Smooth muscle cell of the pulmonary artery (primary cell): Measurements from ENCODE around the gene DOP1B. TPM values are rescaled to one million over a fixed set of nuclear protein-coding genes. Genes with fewer than 3 reads are reported as not detected.

Experiments
- total RNA-seq: library from RNA; depleted of rRNA; stranded (reverse); fragments of >200 nt; gene quantifications from 2 replicates; pipeline ENCODE4 v1.2.3, GENCODE V29; 2014

The DOP1B gene, protein sequence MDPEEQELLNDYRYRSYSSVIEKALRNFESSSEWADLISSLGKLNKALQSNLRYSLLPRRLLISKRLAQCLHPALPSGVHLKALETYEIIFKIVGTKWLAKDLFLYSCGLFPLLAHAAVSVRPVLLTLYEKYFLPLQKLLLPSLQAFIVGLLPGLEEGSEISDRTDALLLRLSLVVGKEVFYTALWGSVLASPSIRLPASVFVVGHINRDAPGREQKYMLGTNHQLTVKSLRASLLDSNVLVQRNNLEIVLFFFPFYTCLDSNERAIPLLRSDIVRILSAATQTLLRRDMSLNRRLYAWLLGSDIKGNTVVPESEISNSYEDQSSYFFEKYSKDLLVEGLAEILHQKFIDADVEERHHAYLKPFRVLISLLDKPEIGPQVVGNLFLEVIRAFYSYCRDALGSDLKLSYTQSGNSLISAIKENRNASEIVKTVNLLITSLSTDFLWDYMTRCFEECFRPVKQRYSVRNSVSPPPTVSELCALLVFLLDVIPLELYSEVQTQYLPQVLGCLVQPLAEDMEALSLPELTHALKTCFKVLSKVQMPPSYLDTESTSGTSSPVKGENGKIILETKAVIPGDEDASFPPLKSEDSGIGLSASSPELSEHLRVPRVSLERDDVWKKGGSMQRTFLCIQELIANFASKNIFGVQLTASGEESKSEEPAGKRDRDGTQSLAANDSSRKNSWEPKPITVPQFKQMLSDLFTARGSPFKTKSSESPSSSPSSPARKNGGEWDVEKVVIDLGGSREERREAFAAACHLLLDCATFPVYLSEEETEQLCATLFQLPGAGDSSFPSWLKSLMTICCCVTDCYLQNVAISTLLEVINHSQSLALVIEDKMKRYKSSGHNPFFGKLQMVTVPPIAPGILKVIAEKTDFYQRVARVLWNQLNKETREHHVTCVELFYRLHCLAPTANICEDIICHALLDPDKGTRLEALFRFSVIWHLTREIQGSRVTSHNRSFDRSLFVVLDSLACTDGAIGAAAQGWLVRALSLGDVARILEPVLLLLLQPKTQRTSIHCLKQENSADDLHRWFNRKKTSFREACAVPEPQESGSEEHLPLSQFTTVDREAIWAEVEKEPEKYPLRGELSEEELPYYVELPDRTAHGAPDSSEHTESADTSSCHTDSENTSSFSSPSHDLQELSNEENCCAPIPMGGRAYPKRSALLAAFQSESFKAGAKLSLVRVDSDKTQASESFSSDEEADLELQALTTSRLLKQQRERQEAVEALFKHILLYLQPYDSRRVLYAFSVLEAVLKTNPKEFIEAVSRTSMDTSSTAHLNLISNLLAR (N-terminal part only)
- 7.4 and 17.4 TPM in 2 replicates for total RNA-seq

DNA sequence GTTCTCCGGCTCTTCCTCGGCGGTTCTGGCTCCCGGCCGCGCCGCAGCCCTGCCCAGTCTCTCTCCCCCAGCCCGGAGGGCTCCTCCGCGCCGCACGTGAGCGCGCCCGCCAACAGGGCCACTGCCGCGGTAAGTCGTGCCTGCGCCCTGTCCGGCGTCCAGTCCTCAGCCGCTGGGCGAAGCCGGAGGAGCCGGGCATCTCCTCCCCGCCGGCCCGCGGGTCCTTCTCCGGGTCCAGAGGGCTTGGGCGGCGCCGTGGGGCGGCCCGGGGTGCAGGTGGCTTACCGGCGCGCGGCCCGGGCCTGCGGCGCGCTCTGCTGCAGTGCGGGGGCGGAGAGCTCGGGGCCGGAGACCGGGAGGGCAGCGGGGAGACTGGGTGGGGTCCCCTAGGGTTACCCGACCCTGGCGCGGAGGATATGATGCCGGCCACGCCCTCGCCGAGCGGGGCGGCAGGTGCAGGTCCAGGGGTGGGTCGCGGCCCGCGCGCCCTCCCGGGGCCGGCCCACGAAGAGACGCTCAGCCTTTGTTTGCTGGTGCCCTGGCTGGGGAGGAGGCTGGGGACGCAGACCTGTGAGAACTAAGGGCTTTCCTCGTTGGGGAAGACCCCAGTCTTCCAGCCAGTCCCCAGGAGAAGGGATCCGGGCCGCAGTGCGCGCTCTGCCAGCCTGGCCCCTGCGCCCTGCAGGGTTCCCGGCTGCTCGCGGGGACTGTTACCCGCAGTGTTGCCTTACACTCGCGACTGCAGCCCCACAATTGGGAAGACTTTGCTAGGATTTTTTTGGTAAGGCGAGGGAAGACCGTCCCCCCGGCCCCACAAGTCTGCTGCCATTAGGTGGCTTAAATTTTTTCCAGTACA lies at the start of gene DOP1B:
DOP1B (plus strand) TSS at position 10 of the 856 bp plus-strand sequence. CDS start 7,910 bp downstream, outside the sequence.

DNA sequence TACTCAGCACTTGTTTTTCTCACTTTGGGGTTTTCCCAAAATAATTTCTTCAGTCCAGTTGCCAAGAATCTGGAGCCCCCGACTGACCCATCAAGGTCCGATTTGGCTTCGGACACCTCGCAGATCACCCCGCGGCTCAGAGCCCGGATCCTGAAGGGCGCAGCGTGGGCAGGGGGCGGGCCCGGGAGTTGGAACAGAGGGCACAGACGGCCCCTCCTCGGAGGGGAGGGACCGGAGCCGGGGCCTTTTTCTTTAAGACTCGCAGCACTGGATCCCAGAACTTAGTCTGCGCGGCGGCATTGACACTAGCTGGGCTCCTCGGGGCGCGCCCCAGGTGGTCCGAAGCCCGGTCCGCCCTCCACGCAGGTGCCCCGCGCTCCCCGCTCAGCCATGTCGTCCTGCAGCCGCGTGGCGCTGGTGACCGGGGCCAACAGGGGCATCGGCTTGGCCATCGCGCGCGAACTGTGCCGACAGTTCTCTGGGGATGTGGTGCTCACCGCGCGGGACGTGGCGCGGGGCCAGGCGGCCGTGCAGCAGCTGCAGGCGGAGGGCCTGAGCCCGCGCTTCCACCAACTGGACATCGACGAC lies 21.7 kb upstream of the DOP1B start, which contains the start of gene CBR3:
CBR3 (plus strand) TSS at position 277 of the 588 bp plus-strand sequence; CDS start at position 391, 114 bp downstream.

Other genes with a start within 250 kb of the DOP1B start
- 11.1 and 15.2 TPM in 2 replicates for gene SETD4, start 96.3 kb upstream of the DOP1B start, total RNA-seq
- 152 and 195 TPM in 2 replicates for gene CBR1, start 86.8 kb upstream of the DOP1B start, total RNA-seq
- 4.8 and 5.8 TPM in 2 replicates for gene CBR3, start 21.7 kb upstream of the DOP1B start, total RNA-seq
- 31.6 and 38.1 TPM in 2 replicates for gene MORC3, start 163.4 kb downstream of the DOP1B start, total RNA-seq
- 1.2 and 1.6 TPM in 2 replicates for gene CHAF1B, start 228.6 kb downstream of the DOP1B start, total RNA-seq